NCI-H2107 treated with DMSO at 0.1 percent for 48 hours (cell line): ENCODE data around the gene SCN7A.
"Not testable (repeated sequence)": the region's sequence is repeated elsewhere in the genome, so short reads cannot be mapped to it uniquely, and the experiment has no call there.

ENCODE experiments used
- DNase-seq: peaks from one replicate; lab custom pipeline; 2025; ENCODE audit not compliant: unreplicated experiment; lab: John Stamatoyannopoulos, UW

Gene SCN7A

DNA sequence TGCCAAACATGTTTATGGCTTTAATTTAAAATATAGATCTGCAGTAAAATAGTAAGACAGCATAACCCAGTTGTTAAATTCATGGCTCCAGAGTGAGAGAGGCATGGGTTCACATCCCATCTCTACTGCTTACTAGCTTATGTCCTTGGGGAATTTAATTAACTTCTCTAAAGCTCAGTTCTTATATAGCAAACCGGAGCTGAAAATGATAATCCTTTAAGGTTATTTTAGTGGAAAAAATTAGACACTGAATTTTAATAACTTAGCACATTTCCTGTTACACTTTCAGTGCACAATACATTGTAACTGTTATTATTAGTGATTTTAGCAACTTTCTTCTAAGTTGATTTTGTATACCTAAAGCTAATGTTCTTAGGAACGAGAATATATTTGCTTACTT, 133.1 kb downstream of the SCN7A start:
- no peak for DNase-seq

DNA sequence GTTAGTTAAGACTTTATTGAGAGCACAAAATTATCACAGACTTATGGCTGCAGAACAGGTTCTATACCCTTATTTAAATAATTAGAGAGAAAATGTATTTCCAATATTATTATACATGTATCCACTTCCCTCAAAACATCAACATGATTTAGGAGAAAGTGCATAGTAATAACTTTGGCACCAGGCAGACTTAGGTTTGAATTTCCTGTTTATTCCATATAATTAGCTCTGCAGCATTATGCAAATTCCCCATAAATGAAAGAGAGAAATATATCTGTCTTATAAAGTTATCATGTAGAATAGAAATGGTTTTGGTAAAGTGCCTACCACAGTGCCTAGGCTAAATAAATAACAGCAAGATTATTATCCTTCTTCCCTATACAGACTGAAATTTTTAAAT, 133.6 kb downstream of the SCN7A start:
- no peak for DNase-seq

DNA sequence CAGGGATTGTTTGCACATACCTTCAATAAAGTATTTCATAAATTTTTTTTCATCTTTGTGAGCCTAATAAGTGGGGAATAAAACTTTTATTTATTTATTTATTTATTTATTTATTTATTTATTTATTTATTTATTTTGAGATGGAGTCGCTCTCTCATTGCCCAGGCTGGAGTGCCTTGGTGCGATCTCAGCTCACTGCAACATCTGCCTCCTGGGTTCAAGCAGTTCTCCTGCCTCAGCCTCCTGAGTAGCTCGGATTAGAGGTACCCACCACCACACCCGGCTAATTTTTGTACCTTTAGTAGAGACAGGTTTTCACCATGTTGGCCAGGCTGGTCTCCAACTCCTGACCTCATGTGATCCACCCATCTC, 136.1 kb downstream of the SCN7A start:
- not testable (repeated sequence) for DNase-seq

DNA sequence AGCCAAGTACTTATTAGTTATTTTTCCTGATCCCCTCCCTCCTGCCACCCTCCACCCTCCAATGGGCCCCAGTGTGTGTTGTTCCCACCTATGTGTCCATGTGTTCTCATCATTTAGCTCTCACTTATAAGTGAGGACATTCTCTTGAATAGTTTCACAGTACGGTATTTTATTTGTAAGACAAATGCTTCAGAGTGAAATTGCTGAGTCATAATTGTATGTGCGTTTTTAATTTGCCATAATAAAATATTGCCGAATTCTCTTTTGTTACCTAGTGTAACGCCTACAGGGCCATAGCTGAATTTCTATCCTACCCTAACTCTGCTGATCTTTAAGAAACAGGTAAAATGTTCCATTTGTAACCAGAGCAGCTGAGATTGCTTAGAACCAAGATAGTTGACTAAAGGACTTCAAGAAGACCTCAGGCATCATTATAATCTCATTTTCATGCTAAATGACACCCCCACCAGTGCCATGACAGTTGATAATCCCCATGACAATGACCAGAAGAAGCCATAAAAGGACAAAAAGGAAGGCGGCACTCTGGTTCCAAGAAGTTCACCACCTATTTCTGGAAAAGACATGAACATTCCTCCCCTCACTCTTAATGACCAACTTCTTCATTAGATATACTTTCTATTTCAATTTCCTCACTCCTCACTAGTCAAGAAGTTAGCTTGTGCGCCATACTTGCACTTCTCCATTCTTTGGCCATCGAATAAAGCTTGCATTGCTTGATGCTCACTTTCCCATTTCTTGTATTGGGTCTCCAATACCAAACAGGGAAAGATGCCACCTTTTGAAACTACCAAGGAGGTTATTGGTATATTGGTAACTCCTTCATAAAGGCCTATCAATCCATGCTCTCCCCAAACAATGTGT, 136.7 kb downstream of the SCN7A start:
- DNase-seq = no peak
